SK-N-MC (cell line): ENCODE measurements around the gene PLXNA1.

Experiments
- EZH2 ChIP-seq: fragments of 200-600 bp; sonication (generic); IDR thresholded peaks from one replicate; pipeline ENCODE4 v1.6.1; 2017; ENCODE audit warnings: antibody characterized with exemption
- FOXP2 ChIP-seq: optimal IDR thresholded peaks from 2 replicates; pipeline ENCODE3; 2011; ENCODE audit warnings: mild to moderate bottlenecking, moderate library complexity; ENCODE audit not compliant: insufficient read depth; ENCODE audit errors: extremely low read length, control extremely low read depth
- POLR2AphosphoS5 ChIP-seq: IDR thresholded peaks from 2 replicates; pipeline ENCODE4 v1.6.1; 2012; ENCODE audit warnings: mild to moderate bottlenecking, low read depth, low read length, borderline replicate concordance

DNA sequence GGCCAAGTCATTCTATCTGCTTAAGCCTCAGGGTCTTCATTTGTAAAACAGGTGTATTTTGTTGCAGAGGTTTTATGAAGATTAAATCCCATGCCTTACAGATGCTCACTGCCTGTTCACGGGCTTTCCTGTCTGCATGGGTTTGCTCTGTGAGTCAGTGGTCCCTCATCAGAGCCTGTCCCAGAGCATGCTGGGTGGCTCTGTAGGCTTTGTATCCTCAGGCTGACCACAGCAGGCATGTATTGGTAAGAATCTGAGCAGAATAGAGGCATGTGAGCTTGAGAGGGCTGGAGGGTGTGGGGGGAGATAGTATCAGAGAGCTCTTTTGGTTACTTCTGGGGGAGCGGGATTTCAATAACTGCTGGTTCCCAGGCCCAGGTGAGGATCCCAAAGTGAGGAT is 45.4 kb upstream of the PLXNA1 start:
- no peak for TF ChIP-seq EZH2
- TF ChIP-seq POLR2AphosphoS5 = no peak
- TF ChIP-seq FOXP2 = no peak
